Lung (tissue), 12 donors: ENCODE measurements around the gene OVOL1. TPM values are rescaled to one million over a fixed set of nuclear protein-coding genes. Genes with fewer than 3 reads are reported as not detected.

ENCODE experiments used
- ATAC-seq: fragments of 200-7000 bp; cut with Tn5 transposase; one replicate; pipeline ENCODE4 v1.9.1; 2020; ENCODE audit warnings: moderate number of reproducible peaks; ENCODE audit not compliant: insufficient read depth, low FRiP score
- DNase-seq, 3 donors: peaks; one replicate each; pipeline ENCODE4 v3.0.0-alpha.2; 2013 to 2017
- H3K27ac ChIP-seq, 2 donors: one replicate each; pipeline ENCODE4 v1.5.1; 2013; ENCODE audit warnings: mild to moderate bottlenecking in 2 of 2, moderate library complexity in 2 of 2, control low read depth in 1 of 2, inconsistent platforms in 1 of 2, low read depth in 1 of 2, low read length in 1 of 2
- H3K27me3 ChIP-seq, 3 donors: one replicate each; pipeline ENCODE4 v1.5.1; 2013; ENCODE audit warnings: low read length in 2 of 3; ENCODE audit not compliant: control insufficient read depth in 3 of 3, insufficient read depth in 3 of 3
- H3K36me3 ChIP-seq, 4 donors: one replicate each; pipeline ENCODE4 v1.5.1; 2013; ENCODE audit warnings: low read length in 4 of 4, mild to moderate bottlenecking in 1 of 4, moderate library complexity in 1 of 4; ENCODE audit not compliant: control insufficient read depth in 4 of 4, insufficient read depth in 4 of 4
- H3K4me1 ChIP-seq, 5 donors: one replicate each; pipeline ENCODE4 v1.5.1; 2013; ENCODE audit warnings: low read length in 5 of 5, mild to moderate bottlenecking in 2 of 5, moderate library complexity in 1 of 5; ENCODE audit not compliant: control insufficient read depth in 5 of 5, insufficient read depth in 5 of 5
- H3K4me3 ChIP-seq: one replicate; pipeline ENCODE4 v1.5.1; 2013; ENCODE audit warnings: mild to moderate bottlenecking, control low read depth, moderate library complexity
- H3K9ac ChIP-seq, 2 donors: one replicate each; pipeline ENCODE4 v1.5.1; 2013; ENCODE audit warnings: low read length in 2 of 2, control low read depth in 1 of 2; ENCODE audit not compliant: insufficient read depth in 1 of 2
- H3K9me3 ChIP-seq, 4 donors: one replicate each; pipeline ENCODE4 v1.5.1; 2013; ENCODE audit warnings: low read length in 3 of 4, mild to moderate bottlenecking in 1 of 4, moderate library complexity in 1 of 4; ENCODE audit not compliant: control insufficient read depth in 4 of 4, insufficient read depth in 3 of 4
- WGBS, 2 donors: extraction: QIAGEN DNeasy Blood & Tissue Kit; methylation state at CpG; one replicate each; pipeline ENCODE4 v1.1.7; 2013; 5-methylcytosine and 5-hydroxymethylcytosine counted together
- polyA plus RNA-seq, 2 donors: library from polyadenylated mRNA; stranded (reverse); fragments of 200-250 nt; gene quantifications; one replicate each; pipeline ENCODE4 v1.2.1, GENCODE V29; 2013
- total RNA-seq, 2 donors: library from RNA; depleted of rRNA in 1 of 2; stranded (reverse); fragments of >200 nt in 1 of 2; gene quantifications; one replicate each; pipeline ENCODE4 v1.2.1, GENCODE V29; 2014 to 2021
- TF ChIP-seq, protein P1 (sequence below): IDR thresholded peaks from 2 replicates; pipeline ENCODE4 v1.5.1; 2012; ENCODE audit warnings: mild to moderate bottlenecking; ENCODE audit errors: control extremely low read depth, extremely low read depth
- donor health status: control.
- donor health status: control.
- donor health status: Bipolar disorder and iron deficiency.
- donor health status: healthy.
- donor health status: DM: yes; HTN: yes; CAD: no.

Gene OVOL1
- total and polyA plus RNA-seq, 4 donors: 0.17 to 1.4 (median 0.87) TPM

DNA sequence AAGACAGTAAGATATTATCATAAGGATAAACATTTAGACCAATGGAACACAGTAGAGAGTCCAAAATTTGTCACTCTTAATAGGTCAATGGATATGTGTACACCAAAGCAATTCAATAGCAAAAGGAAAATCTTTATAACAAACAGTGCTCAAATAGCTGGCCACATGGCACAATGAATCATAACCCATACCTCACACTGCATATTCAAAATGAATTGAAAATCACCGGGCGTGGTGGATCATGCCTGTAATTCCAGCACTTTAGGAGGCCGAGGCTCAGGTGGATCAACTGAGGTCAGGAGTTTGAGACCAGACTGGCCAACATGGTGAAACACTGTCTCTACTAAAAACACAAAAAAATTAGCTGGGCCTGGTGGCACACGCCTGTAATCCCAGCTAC, 55.3 kb downstream of the OVOL1 start:
- 95 to 98% methylated on average over 4 of the region's 4 CpGs for WGBS, 2 donors
- Histone ChIP-seq H3K27me3 (no peaks in the 10 kb centered on the region), H3K27ac (no peak overlapping the region), H3K9me3 (no peaks in the 10 kb centered on the region), H3K4me3 (no peak overlapping the region), H3K36me3 (no peaks in the 10 kb centered on the region), H3K4me1 (no peaks in the 10 kb centered on the region), H3K9ac (no peak overlapping the region)
- DNase-seq (no peak), ATAC-seq (no peak)
- TF ChIP-seq, protein P1, sequence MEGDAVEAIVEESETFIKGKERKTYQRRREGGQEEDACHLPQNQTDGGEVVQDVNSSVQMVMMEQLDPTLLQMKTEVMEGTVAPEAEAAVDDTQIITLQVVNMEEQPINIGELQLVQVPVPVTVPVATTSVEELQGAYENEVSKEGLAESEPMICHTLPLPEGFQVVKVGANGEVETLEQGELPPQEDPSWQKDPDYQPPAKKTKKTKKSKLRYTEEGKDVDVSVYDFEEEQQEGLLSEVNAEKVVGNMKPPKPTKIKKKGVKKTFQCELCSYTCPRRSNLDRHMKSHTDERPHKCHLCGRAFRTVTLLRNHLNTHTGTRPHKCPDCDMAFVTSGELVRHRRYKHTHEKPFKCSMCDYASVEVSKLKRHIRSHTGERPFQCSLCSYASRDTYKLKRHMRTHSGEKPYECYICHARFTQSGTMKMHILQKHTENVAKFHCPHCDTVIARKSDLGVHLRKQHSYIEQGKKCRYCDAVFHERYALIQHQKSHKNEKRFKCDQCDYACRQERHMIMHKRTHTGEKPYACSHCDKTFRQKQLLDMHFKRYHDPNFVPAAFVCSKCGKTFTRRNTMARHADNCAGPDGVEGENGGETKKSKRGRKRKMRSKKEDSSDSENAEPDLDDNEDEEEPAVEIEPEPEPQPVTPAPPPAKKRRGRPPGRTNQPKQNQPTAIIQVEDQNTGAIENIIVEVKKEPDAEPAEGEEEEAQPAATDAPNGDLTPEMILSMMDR: no peak

DNA sequence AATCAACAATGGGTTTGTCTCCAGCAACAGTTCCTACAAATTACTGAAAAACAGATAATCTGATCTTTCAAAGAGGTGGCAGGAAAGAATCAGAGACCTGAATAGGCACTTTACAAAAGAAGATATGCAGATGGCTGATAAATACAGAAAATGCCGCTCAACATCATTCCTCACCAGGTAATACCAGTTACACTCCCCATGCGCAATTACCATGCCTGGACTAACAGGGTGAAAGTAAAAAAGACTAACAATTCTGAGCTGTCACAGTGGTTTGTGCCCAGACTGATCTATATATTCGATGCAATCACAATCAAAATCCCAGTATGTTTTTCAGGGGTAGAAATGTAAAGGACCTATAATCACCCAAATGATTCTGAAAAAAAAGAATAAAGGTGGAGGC, 56.9 kb downstream of the OVOL1 start:
- ATAC-seq (no peak), DNase-seq (no peak)
- 95 to 96% methylated on average over 3 of the region's 3 CpGs for WGBS, 2 donors
- no peaks in the 10 kb centered on the region for H3K27me3 ChIP-seq
- no peaks in the 10 kb centered on the region for H3K36me3 ChIP-seq
- no peaks in the 10 kb centered on the region for H3K9me3 ChIP-seq
- no peaks in the 10 kb centered on the region for H3K4me1 ChIP-seq
- H3K27ac ChIP-seq: no peak overlapping the region
- H3K4me3 ChIP-seq: no peak overlapping the region
- TF ChIP-seq, protein P1: no peak
- no peak overlapping the region for H3K9ac ChIP-seq

DNA sequence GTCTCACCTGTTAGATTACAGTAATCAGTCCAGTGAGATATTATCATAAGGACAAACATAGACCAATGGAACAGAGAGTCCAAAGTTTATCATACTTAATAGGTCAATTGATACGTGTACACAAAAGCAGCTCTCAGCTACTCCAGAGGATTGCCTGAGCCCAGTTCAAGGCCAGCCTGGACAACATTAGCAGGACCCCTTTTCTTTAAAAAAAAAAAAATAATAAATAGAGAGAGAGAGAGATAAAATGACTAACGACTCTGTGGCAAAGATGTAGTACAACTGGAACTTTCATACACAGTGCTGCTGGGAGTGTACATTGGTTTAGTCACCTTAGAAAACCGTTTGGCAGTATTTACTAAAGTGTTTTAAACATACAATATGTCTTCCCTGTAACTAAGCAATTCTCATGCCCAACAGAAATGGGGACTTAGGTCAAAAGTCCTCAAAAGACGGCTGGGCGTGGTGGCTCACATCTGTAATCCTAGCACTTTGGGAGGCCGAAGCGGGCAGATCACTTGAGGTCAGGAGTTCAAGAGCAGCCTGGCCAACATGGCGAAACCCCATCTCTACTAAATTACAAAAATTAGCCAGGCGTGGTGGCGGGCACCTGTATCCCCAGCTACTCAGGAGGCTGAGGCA, 57.5 kb downstream of the OVOL1 start:
- Histone ChIP-seq H3K4me1 (no peaks in the 10 kb centered on the region), H3K27ac (no peak overlapping the region), H3K9me3 (no peaks in the 10 kb centered on the region), H3K9ac (no peak overlapping the region), H3K36me3 (no peaks in the 10 kb centered on the region), H3K4me3 (no peak overlapping the region), H3K27me3 (no peaks in the 10 kb centered on the region)
- TF ChIP-seq, protein P1: no peak
- ATAC-seq: no peak
- WGBS, 2 donors: 86 to 90% methylated on average over 10 of the region's 10 CpGs
- DNase-seq: no peak

Other genes with a start within 250 kb of the OVOL1 start
- 100 to 1,000 TPM; 100 to 111 TPM for gene LTBP3, start 228.7 kb upstream of the OVOL1 start, total RNA-seq
- 10 to 100 TPM; 39.1 to 46.6 TPM for gene LTBP3, start 228.7 kb upstream of the OVOL1 start, polyA plus RNA-seq
- 10 to 100 TPM; 22.0 to 35.9 TPM for gene ZNRD2, start 216.6 kb upstream of the OVOL1 start, total RNA-seq
- 10 to 100 TPM; 65.6 to 81.5 TPM for gene ZNRD2, start 216.6 kb upstream of the OVOL1 start, polyA plus RNA-seq
- gene FAM89B, start 214.5 kb upstream of the OVOL1 start, total RNA-seq: 10 to 100 TPM; 20.6 to 53.5 TPM
- 10 to 100 TPM; 44.4 TPM for gene FAM89B, start 214.5 kb upstream of the OVOL1 start, polyA plus RNA-seq
- 100 to 1,000 TPM in 1 of 2 donors, 10 to 100 TPM in 1; 58.3 to 154 TPM for gene EHBP1L1, start 211.0 kb upstream of the OVOL1 start, total RNA-seq
- 100 to 1,000 TPM in 1 of 2 donors, 10 to 100 TPM in 1; 49.8 to 125 TPM for gene EHBP1L1, start 211.0 kb upstream of the OVOL1 start, polyA plus RNA-seq
- 1 to 10 TPM in 1 of 2 donors, under 1 TPM in 1; 0.46 to 1.1 TPM for gene KCNK7, start 191.3 kb upstream of the OVOL1 start, total RNA-seq
- 1 to 10 TPM; 1.5 to 2.8 TPM for gene KCNK7, start 191.3 kb upstream of the OVOL1 start, polyA plus RNA-seq
- 100 to 1,000 TPM in 1 of 2 donors, 10 to 100 TPM in 1; 60.0 to 108 TPM for gene MAP3K11, start 172.8 kb upstream of the OVOL1 start, total RNA-seq
- gene MAP3K11, start 172.8 kb upstream of the OVOL1 start, polyA plus RNA-seq: 10 to 100 TPM; 68.5 to 80.1 TPM
- 10 to 100 TPM; 13.9 to 53.8 TPM for gene PCNX3, start 171.3 kb upstream of the OVOL1 start, total RNA-seq
- gene PCNX3, start 171.3 kb upstream of the OVOL1 start, polyA plus RNA-seq: 10 to 100 TPM; 16.1 to 24.8 TPM
- gene SIPA1, start 149.0 kb upstream of the OVOL1 start, total RNA-seq: 10 to 100 TPM; 39.7 to 82.8 TPM
- 100 to 1,000 TPM in 1 of 2 donors, 10 to 100 TPM in 1; 82.8 to 102 TPM for gene SIPA1, start 149.0 kb upstream of the OVOL1 start, polyA plus RNA-seq
- 10 to 100 TPM; 50.2 to 72.6 TPM for gene RELA, start 124.1 kb upstream of the OVOL1 start, total RNA-seq
- 10 to 100 TPM; 34.8 to 65.8 TPM for gene RELA, start 124.1 kb upstream of the OVOL1 start, polyA plus RNA-seq
- gene KAT5, start 74.8 kb upstream of the OVOL1 start, total RNA-seq: 10 to 100 TPM; 45.3 to 88.6 TPM
- gene KAT5, start 74.8 kb upstream of the OVOL1 start, polyA plus RNA-seq: 10 to 100 TPM; 70.0 to 95.3 TPM
- gene RNASEH2C, start 66.3 kb upstream of the OVOL1 start, total RNA-seq: 10 to 100 TPM; 21.8 to 62.3 TPM
- gene RNASEH2C, start 66.3 kb upstream of the OVOL1 start, polyA plus RNA-seq: 10 to 100 TPM; 88.5 to 97.7 TPM
- 10 to 100 TPM in 1 of 2 donors, 1 to 10 TPM in 1; 8.6 to 35.5 TPM for gene AP5B1, start 6.1 kb upstream of the OVOL1 start, total RNA-seq
- 10 to 100 TPM; 13.0 to 35.1 TPM for gene AP5B1, start 6.1 kb upstream of the OVOL1 start, polyA plus RNA-seq
- under 1 TPM; 0.52 to 0.77 TPM for gene SNX32, start 46.9 kb downstream of the OVOL1 start, total RNA-seq
- under 1 TPM; 0.14 to 0.88 TPM for gene SNX32, start 46.9 kb downstream of the OVOL1 start, polyA plus RNA-seq
- gene CFL1, start 71.1 kb downstream of the OVOL1 start, total RNA-seq: 100 to 1,000 TPM; 387 to 967 TPM
- 1,000 to 10,000 TPM in 1 of 2 donors, 100 to 1,000 TPM in 1; 493 to 1,282 TPM for gene CFL1, start 71.1 kb downstream of the OVOL1 start, polyA plus RNA-seq
- gene MUS81, start 73.4 kb downstream of the OVOL1 start, total RNA-seq: 10 to 100 TPM; 35.0 to 61.4 TPM
- 10 to 100 TPM; 46.2 to 62.2 TPM for gene MUS81, start 73.4 kb downstream of the OVOL1 start, polyA plus RNA-seq
- 10 to 100 TPM; 62.8 to 67.0 TPM for gene EFEMP2, start 85.7 kb downstream of the OVOL1 start, total RNA-seq
- gene EFEMP2, start 85.7 kb downstream of the OVOL1 start, polyA plus RNA-seq: 10 to 100 TPM; 34.2 to 44.8 TPM
- 1 to 10 TPM; 3.1 to 4.6 TPM for gene CTSW, start 92.8 kb downstream of the OVOL1 start, total RNA-seq
- gene CTSW, start 92.8 kb downstream of the OVOL1 start, polyA plus RNA-seq: 1 to 10 TPM; 2.9 to 8.7 TPM
- gene FIBP, start 101.4 kb downstream of the OVOL1 start, total RNA-seq: 10 to 100 TPM; 49.8 to 74.6 TPM
- 10 to 100 TPM; 47.1 to 77.2 TPM for gene FIBP, start 101.4 kb downstream of the OVOL1 start, polyA plus RNA-seq
- gene CCDC85B, start 103.6 kb downstream of the OVOL1 start, total RNA-seq: 10 to 100 TPM; 20.7 to 55.4 TPM
- gene CCDC85B, start 103.6 kb downstream of the OVOL1 start, polyA plus RNA-seq: 10 to 100 TPM; 52.5 to 63.4 TPM
- 10 to 100 TPM in 1 of 2 donors, under 1 TPM in 1; 0.43 to 11.4 TPM for gene FOSL1, start 113.3 kb downstream of the OVOL1 start, total RNA-seq
- gene FOSL1, start 113.3 kb downstream of the OVOL1 start, polyA plus RNA-seq: 10 to 100 TPM; 19.2 to 19.9 TPM
- 10 to 100 TPM; 17.9 to 38.8 TPM for gene C11orf68, start 132.0 kb downstream of the OVOL1 start, total RNA-seq
- gene C11orf68, start 132.0 kb downstream of the OVOL1 start, polyA plus RNA-seq: 10 to 100 TPM; 26.8 to 30.8 TPM
- gene DRAP1, start 132.4 kb downstream of the OVOL1 start, total RNA-seq: 10 to 100 TPM; 40.8 to 92.7 TPM
- 100 to 1,000 TPM in 1 of 2 donors, 10 to 100 TPM in 1; 99.4 to 140 TPM for gene DRAP1, start 132.4 kb downstream of the OVOL1 start, polyA plus RNA-seq
- under 1 TPM; 0.34 TPM for gene TSGA10IP, start 158.4 kb downstream of the OVOL1 start, total RNA-seq
- under 1 TPM; 0.07 to 0.20 TPM for gene TSGA10IP, start 158.4 kb downstream of the OVOL1 start, polyA plus RNA-seq
- 10 to 100 TPM; 31.4 to 52.3 TPM for gene SART1, start 174.7 kb downstream of the OVOL1 start, total RNA-seq
- 100 to 1,000 TPM in 1 of 2 donors, 10 to 100 TPM in 1; 44.3 to 145 TPM for gene SART1, start 174.7 kb downstream of the OVOL1 start, polyA plus RNA-seq
- gene EIF1AD, start 215.1 kb downstream of the OVOL1 start, total RNA-seq: 10 to 100 TPM; 27.4 to 33.2 TPM
- gene EIF1AD, start 215.1 kb downstream of the OVOL1 start, polyA plus RNA-seq: 10 to 100 TPM; 22.0 to 29.9 TPM
- gene BANF1, start 215.4 kb downstream of the OVOL1 start, total RNA-seq: 100 to 1,000 TPM in 1 of 2 donors, 10 to 100 TPM in 1; 17.7 to 185 TPM
- gene BANF1, start 215.4 kb downstream of the OVOL1 start, polyA plus RNA-seq: 100 to 1,000 TPM; 132 to 315 TPM
- gene CST6, start 224.9 kb downstream of the OVOL1 start, total RNA-seq: 10 to 100 TPM in 1 of 2 donors, 1 to 10 TPM in 1; 7.1 to 17.7 TPM
- gene CST6, start 224.9 kb downstream of the OVOL1 start, polyA plus RNA-seq: 10 to 100 TPM; 31.7 to 38.8 TPM
- gene CATSPER1, start 239.4 kb downstream of the OVOL1 start, total RNA-seq: 1 to 10 TPM in 1 of 2 donors, not detected in 1; 2.9 TPM
- gene CATSPER1, start 239.4 kb downstream of the OVOL1 start, polyA plus RNA-seq: 1 to 10 TPM; 3.1 to 3.3 TPM